Measurements from ENCODE around the gene HVCN1. TPM values are rescaled to one million over a fixed set of nuclear protein-coding genes. Genes with fewer than 3 reads are reported as not detected.
"Not testable (repeated sequence)": the region's sequence is repeated elsewhere in the genome, so short reads cannot be mapped to it uniquely, and the experiment has no call there.

HVCN1 gene
- total RNA-seq, 2 experiments from 2014 or later, result 20.3 to 21.0 TPM

GRCh38 chr12:110670161-110670701 is 18.7 kb downstream of the HVCN1 start:
- ATAC-seq (ENCODE audit: low read depth) (peak; percentile 35), DNase-seq (no peak)
- peaks cover 63% of the 10 kb centered on the region for H3K36me3 Mint-ChIP-seq
- peaks cover 50% of the 10 kb centered on the region for H3K4me1 Mint-ChIP-seq
- H3K4me3 Mint-ChIP-seq, result no peak overlapping the region
- POLR2A ChIA-PET, result no interaction called here
- peaks cover 3% of the 10 kb centered on the region for H3K9me3 Mint-ChIP-seq
- H3K27me3 Mint-ChIP-seq, result no peaks in the 10 kb centered on the region
- peak overlapping the region; percentile 89 for H3K27ac Mint-ChIP-seq

- peaks cover 66% of the 10 kb centered on the region for H3K36me3 Mint-ChIP-seq
- peaks cover 11% of the 10 kb centered on the region for H3K9me3 Mint-ChIP-seq
- H3K4me1 Mint-ChIP-seq, result peaks cover 45% of the 10 kb centered on the region
- POLR2A ChIA-PET, result interaction anchor here (1.9 to 2.5 kb wide), 2 partner anchors 9 to 20 kb away, joined by 6 to 10 read pairs; partner anchors contain the start of gene HVCN1
- H3K4me3 Mint-ChIP-seq, result no peak overlapping the region
- H3K27ac Mint-ChIP-seq, result peak overlapping the region; percentile 89
- H3K27me3 Mint-ChIP-seq, result no peaks in the 10 kb centered on the region
- ATAC-seq (ENCODE audit: low read depth), result no peak
- no peak for DNase-seq
Measured at GRCh38 chr12:110669193-110669502, 19.8 kb downstream of the HVCN1 start.

- H3K27me3 Mint-ChIP-seq, result no peaks in the 10 kb centered on the region
- H3K4me3 Mint-ChIP-seq, result no peak overlapping the region
- peak overlapping the region; percentile 89 for H3K27ac Mint-ChIP-seq
- peaks cover 67% of the 10 kb centered on the region for H3K36me3 Mint-ChIP-seq
- POLR2A ChIA-PET, result interaction anchor here (1.9 to 2.5 kb wide), 2 partner anchors 9 to 21 kb away, joined by 6 to 10 read pairs; partner anchors contain the start of gene HVCN1
- ATAC-seq (ENCODE audit: low read depth), result no peak
- peaks cover 11% of the 10 kb centered on the region for H3K9me3 Mint-ChIP-seq
- H3K4me1 Mint-ChIP-seq, result peaks cover 41% of the 10 kb centered on the region
- DNase-seq, result no peak
Measured at GRCh38 chr12:110668480-110669192, 20.3 kb downstream of the HVCN1 start.

- no peak overlapping the region for H3K27ac Mint-ChIP-seq
- H3K27me3 Mint-ChIP-seq, result no peaks in the 10 kb centered on the region
- ATAC-seq (ENCODE audit: low read depth) (no peak), DNase-seq (no peak)
- H3K4me3 Mint-ChIP-seq, result no peak overlapping the region
- peaks cover 36% of the 10 kb centered on the region for H3K4me1 Mint-ChIP-seq
- H3K36me3 Mint-ChIP-seq, result peaks cover 67% of the 10 kb centered on the region
- POLR2A ChIA-PET, result interaction anchor here (1.9 to 2.5 kb wide), 2 partner anchors 10 to 22 kb away, joined by 6 to 10 read pairs; partner anchors contain the start of gene HVCN1
- H3K9me3 Mint-ChIP-seq, result peaks cover 11% of the 10 kb centered on the region
Measured at GRCh38 chr12:110667671-110668070, 21.2 kb downstream of the HVCN1 start.

GRCh38 chr12:110666892-110667291 is 22.0 kb downstream of the HVCN1 start:
- H3K27ac Mint-ChIP-seq, result no peak overlapping the region

GRCh38 chr12:110661337-110661972 is 27.5 kb downstream of the HVCN1 start:
- Mint-ChIP-seq H3K27ac (peak overlapping the region; percentile 93), H3K9me3 (peaks cover 8% of the 10 kb centered on the region), H3K4me3 (peak overlapping the region; percentile 74), H3K27me3 (no peaks in the 10 kb centered on the region), H3K4me1 (peaks cover 23% of the 10 kb centered on the region), H3K36me3 (peaks cover 47% of the 10 kb centered on the region)
- DNase-seq, result peak; percentile 71
- POLR2A ChIA-PET, result interaction anchor here (0.6 to 1.4 kb wide), 4 partner anchors 12 to 48 kb away, joined by 3 to 8 read pairs (median 4); partner anchors contain the start of gene TCTN1
- peak; percentile 90 for ATAC-seq (ENCODE audit: low read depth)

More at GRCh38 chr12:110666892-110667291, 22.0 kb downstream of the HVCN1 start:
- Mint-ChIP-seq H3K9me3 (peaks cover 11% of the 10 kb centered on the region), H3K4me1 (peaks cover 37% of the 10 kb centered on the region), H3K27me3 (no peaks in the 10 kb centered on the region), H3K36me3 (peaks cover 64% of the 10 kb centered on the region), H3K4me3 (no peak overlapping the region)
- no peak for ATAC-seq (ENCODE audit: low read depth)
- POLR2A ChIA-PET, result interaction anchor here (2.5 kb wide), 1 partner anchor 23 kb away, joined by 6 read pairs; the partner anchor contains the start of gene HVCN1
- DNase-seq, result no peak

- POLR2A ChIA-PET, result no interaction called here
- peaks cover 32% of the 10 kb centered on the region for H3K36me3 Mint-ChIP-seq
- ATAC-seq (ENCODE audit: low read depth), result no peak
- DNase-seq, result no peak
- H3K27me3 Mint-ChIP-seq, result no peaks in the 10 kb centered on the region
- no peak overlapping the region for H3K27ac Mint-ChIP-seq
- H3K9me3 Mint-ChIP-seq, result no peaks in the 10 kb centered on the region
- H3K4me1 Mint-ChIP-seq, result peaks cover 26% of the 10 kb centered on the region
- no peak overlapping the region for H3K4me3 Mint-ChIP-seq
Measured at GRCh38 chr12:110658878-110659277, 30.0 kb downstream of the HVCN1 start.

- no peaks in the 10 kb centered on the region for H3K9me3 Mint-ChIP-seq
- peaks cover 28% of the 10 kb centered on the region for H3K4me1 Mint-ChIP-seq
- no peak for DNase-seq
- no peak overlapping the region for H3K4me3 Mint-ChIP-seq
- ATAC-seq (ENCODE audit: low read depth), result no peak
- no peaks in the 10 kb centered on the region for H3K27me3 Mint-ChIP-seq
- no peak overlapping the region for H3K27ac Mint-ChIP-seq
- peaks cover 33% of the 10 kb centered on the region for H3K36me3 Mint-ChIP-seq
- POLR2A ChIA-PET, result no interaction called here
Measured at GRCh38 chr12:110658242-110658641, 30.7 kb downstream of the HVCN1 start.

- Mint-ChIP-seq H3K36me3 (peaks cover 34% of the 10 kb centered on the region), H3K4me1 (peaks cover 25% of the 10 kb centered on the region), H3K27ac (no peak overlapping the region), H3K4me3 (no peak overlapping the region), H3K27me3 (no peaks in the 10 kb centered on the region), H3K9me3 (no peaks in the 10 kb centered on the region)
- DNase-seq (no peak), ATAC-seq (ENCODE audit: low read depth) (no peak)
- POLR2A ChIA-PET, result no interaction called here
Measured at GRCh38 chr12:110657747-110658146, 31.2 kb downstream of the HVCN1 start.

GRCh38 chr12:110656071-110656655 is 32.8 kb downstream of the HVCN1 start:
- Mint-ChIP-seq H3K27me3 (no peaks in the 10 kb centered on the region), H3K4me1 (peaks cover 11% of the 10 kb centered on the region), H3K9me3 (no peaks in the 10 kb centered on the region), H3K4me3 (no peak overlapping the region), H3K36me3 (peaks cover 34% of the 10 kb centered on the region), H3K27ac (no peak overlapping the region)
- no peak for DNase-seq
- POLR2A ChIA-PET, result no interaction called here
- ATAC-seq (ENCODE audit: low read depth), result no peak

- ATAC-seq (ENCODE audit: low read depth); H3K27me3 Mint-ChIP-seq; H3K4me3 Mint-ChIP-seq; H3K4me1 Mint-ChIP-seq; DNase-seq; POLR2A ChIA-PET; H3K9me3 Mint-ChIP-seq: not testable (repeated sequence)
- Mint-ChIP-seq H3K36me3 (peaks cover 36% of the 10 kb centered on the region), H3K27ac (peak overlapping the region; percentile 35)
Measured at GRCh38 chr12:110654238-110654637, 34.7 kb downstream of the HVCN1 start.

GRCh38 chr12:110649341-110649847 is 39.5 kb downstream of the HVCN1 start:
- peaks cover 18% of the 10 kb centered on the region for H3K4me1 Mint-ChIP-seq
- DNase-seq (no peak), ATAC-seq (ENCODE audit: low read depth) (no peak)
- H3K36me3 Mint-ChIP-seq, result peaks cover 40% of the 10 kb centered on the region
- H3K9me3 Mint-ChIP-seq, result no peaks in the 10 kb centered on the region
- no peak overlapping the region for H3K27ac Mint-ChIP-seq
- H3K27me3 Mint-ChIP-seq, result no peaks in the 10 kb centered on the region
- no peak overlapping the region for H3K4me3 Mint-ChIP-seq
- POLR2A ChIA-PET, result no interaction called here

GRCh38 chr12:110647631-110648040 is 41.3 kb downstream of the HVCN1 start:
- Mint-ChIP-seq H3K27me3 (no peaks in the 10 kb centered on the region), H3K4me1 (peaks cover 18% of the 10 kb centered on the region), H3K9me3 (no peaks in the 10 kb centered on the region), H3K36me3 (peaks cover 29% of the 10 kb centered on the region), H3K27ac (peak overlapping the region; percentile 79), H3K4me3 (peak overlapping the region; percentile 25)
- ATAC-seq (ENCODE audit: low read depth), result peak; percentile 88
- DNase-seq, result no peak
- POLR2A ChIA-PET, result interaction anchor here (0.6 kb wide), 1 partner anchor 42 kb away, joined by 3 read pairs; the partner anchor contains the start of gene HVCN1
